Non-pigmented ciliary epithelial cell (primary cell): ENCODE measurements around the gene HENMT1.
"Not testable (repeated sequence)": the region's sequence is repeated elsewhere in the genome, so short reads cannot be mapped to it uniquely, and the experiment has no call there.

Experiments
- DNase-seq: peaks from one replicate; pipeline ENCODE4 v3.0.0-alpha.2; 2010; ENCODE audit warnings: low read depth

Gene HENMT1

DNA sequence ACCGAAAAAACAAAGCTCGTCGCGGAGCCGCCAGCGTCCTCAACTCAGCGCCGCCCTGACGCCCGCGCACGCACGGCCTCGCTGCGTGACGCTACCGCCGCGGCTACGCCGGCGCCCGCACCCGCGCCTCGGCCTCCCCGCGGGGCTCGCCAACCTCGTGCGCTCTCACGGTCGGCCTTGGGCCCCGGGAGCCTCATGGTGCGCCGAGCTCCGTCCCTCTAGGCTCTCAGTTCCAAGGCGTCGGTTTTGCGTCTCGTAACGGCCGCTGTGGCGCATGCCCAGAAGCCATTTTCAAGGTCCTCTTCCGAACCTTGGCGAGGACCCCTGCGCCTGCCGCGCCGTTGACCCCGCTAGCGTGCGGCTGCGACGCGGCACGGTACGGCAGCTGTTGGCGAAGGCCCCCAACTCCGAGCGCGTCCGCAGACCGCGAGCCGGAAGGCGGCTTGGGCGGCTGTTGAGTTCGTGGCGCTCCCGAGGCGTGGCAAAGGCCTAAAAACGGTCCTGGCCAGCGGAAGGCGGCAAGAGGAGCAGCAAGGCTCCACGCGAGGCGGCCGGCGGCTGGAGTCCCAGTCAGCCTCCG, at the start of gene HENMT1:
TSS of gene HENMT1 (minus strand) at position 64 of the 580 bp plus-strand sequence. CDS start 1,209 bp downstream, outside the sequence.
- no peak for DNase-seq

GRCh38 chr1:108708691-108709660, 48.1 kb upstream of the HENMT1 start:
- DNase-seq: no peak

DNA sequence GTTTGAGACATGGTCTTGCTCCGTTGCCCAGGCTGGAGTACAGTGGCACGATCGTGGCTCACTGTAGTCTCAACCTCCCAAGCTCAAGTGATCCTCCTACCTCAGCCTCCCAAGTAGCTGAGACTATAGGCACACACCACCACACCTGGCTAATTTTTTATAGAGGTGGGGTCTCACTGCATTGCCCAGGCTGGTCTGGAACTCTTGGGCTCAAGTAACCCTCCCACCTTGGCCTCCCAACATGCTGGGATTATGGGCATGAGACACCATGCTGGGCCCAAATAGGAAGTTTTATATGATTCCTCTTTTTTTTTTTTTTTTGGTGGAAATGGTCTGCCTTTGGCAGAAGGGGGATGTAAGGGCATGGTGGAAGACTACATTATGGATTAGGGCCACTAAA, 45.8 kb upstream of the HENMT1 start:
- DNase-seq: no peak

GRCh38 chr1:108704496-108704895, 43.6 kb upstream of the HENMT1 start:
- DNase-seq: no peak

- DNase-seq: no peak
These were observed 43.0 kb upstream of the HENMT1 start for GRCh38 chr1:108703939-108704338.

DNA sequence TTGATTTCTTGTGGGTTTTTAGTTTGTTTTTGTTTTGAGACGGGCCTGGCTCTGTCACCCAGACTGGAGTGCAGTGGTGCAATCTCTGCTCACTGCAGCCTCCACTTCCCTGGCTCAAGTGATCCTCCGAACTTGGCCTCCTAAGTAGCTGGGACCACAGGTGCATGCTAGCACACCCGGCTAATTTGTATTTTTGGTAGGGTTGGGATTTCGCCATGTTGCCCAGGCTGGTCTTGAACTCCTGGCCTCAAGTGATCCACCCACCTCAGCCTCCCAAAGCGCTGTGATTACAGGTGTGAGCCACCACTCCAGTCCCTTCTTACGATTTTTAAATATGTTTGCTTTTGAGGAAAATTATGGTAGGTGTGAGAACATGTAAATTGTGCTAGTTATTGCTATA, 41.2 kb upstream of the HENMT1 start:
- not testable (repeated sequence) for DNase-seq

DNA sequence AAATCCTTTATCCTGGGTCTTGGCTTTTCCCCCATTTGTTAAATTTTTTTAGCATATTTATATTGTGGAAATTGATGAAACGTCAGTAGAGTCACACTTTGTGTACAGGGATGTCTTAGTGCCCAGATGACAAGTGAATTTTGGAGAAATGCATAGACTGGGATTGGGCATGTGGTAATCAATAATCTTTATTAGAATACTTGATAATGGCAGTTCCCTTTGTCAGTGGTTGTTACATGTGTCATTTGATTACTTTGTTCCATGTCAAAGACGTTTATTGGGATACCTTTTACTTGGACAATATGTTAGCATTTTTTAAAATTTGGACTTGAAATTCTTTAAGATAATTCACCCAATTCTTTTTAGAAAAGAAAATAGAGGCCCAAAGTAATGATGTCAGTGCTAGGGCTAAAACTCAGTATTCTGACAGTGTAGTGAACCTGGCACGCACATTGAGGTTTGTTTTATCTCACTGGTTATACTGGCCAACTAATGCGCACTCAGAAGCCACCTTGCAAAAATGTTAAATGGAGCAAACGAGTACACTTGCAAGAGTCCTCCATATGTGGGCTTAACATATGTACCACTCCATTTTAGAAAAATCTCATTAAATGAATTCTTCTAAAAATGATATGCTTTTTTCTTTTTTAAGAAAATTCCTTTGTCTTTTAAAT, 40.4 kb upstream of the HENMT1 start:
- no peak for DNase-seq

DNA sequence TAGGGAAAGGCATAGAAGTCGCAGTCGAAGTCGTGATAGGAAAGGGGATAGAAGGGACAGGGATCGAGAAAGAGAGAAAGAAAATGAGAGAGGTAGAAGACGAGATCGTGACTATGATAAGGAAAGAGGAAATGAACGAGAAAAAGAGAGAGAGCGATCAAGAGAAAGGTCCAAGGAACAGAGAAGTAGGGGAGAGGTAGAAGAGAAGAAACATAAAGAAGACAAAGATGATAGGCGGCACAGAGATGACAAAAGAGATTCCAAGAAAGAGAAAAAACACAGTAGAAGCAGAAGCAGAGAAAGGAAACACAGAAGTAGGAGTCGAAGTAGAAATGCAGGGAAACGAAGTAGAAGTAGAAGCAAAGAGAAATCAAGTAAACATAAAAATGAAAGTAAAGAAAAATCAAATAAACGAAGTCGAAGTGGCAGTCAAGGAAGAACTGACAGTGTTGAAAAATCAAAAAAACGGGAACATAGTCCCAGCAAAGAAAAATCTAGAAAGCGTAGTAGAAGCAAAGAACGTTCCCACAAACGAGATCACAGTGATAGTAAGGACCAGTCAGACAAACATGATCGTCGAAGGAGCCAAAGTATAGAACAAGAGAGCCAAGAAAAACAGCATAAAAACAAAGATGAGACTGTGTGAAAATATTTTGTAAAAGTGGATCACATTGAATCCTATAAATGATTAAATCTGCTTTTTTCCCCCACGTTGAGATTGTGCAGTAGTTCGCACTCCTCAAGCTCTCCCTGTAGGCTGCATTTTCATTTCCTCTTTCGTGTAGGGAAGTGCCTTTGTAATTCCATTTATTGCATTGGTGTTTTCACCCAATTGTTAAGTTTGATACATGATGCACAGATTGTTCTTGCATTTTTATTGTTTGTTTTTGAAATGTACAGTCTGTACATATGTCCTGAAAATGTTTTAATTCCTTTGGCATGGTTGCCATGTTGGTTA, 38.8 kb upstream of the HENMT1 start:
- no peak for DNase-seq

DNA sequence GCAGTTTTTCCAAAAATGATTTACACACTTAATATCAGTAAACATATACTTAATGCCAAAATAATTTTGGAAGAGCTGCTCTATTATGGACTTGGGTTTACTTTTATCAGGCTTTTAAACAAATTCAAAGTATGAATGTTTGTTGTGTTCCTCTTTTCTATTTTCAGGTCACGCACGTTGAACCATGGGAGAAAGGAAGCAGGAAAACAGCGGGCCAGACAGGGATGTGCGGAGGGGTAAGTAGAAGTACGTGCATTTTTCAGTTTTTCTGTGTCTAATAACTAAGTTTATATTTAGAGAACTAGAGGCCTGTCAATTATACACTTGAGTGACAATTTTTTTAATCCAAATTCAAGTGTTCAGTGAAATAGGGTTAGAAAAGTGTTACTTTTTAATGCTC, 34.6 kb upstream of the HENMT1 start:
- DNase-seq: no peak

DNA sequence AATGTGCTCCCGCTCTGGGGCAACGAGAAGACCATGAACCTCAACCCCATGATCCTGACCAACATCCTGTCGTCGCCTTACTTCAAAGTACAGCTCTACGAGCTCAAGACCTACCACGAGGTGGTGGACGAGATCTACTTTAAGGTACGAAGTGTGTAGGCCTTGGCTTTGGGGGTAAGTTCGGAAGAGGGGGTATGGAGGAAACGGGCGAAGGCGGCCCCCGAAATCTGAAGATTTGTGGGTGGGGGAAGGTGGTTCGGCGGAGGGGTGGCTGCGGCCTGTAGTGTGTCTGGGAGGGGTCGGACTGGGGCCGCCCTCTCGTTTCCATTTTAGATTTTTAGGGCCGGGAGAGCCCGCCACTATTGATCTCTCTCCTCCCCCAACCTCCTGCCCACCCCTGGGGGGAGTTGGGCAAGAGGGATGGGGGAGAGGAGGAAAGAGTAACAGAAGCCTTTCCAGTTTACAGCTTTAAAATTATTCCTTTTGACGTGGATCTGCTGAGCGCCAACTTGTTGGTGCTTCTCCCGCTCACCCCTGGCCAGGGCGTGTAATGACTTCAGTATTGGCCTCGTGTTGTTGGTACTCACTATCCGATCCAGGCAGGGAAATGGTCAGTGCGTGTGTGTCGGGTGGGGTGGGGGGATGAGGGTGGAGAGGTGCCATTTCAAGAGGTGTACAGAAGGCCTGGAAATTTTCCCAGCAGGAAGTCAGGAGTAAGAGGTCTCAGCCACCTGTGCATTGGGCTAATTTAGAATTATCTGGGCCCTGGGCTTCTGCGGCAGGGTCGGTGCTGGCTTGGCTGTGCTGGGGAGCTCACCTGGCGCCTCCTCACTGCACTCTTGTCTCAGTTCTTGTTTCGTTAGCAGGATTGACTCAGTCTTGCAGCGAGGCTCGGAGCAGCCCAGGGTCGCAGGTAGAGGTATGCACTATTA, 32.1 kb upstream of the HENMT1 start:
- no peak for DNase-seq

- DNase-seq: peak; percentile 48
These were observed 31.2 kb upstream of the HENMT1 start, which contains the start of gene PRPF38B for GRCh38 chr1:108691942-108692723. TSS of gene PRPF38B (plus strand) at chr1:108692310. CDS start at chr1:108692592, 282 bp downstream.

- no peak for DNase-seq
These were observed 30.4 kb upstream of the HENMT1 start for GRCh38 chr1:108691128-108691941.

GRCh38 chr1:108686614-108687313, 25.9 kb upstream of the HENMT1 start:
- no peak for DNase-seq

DNA sequence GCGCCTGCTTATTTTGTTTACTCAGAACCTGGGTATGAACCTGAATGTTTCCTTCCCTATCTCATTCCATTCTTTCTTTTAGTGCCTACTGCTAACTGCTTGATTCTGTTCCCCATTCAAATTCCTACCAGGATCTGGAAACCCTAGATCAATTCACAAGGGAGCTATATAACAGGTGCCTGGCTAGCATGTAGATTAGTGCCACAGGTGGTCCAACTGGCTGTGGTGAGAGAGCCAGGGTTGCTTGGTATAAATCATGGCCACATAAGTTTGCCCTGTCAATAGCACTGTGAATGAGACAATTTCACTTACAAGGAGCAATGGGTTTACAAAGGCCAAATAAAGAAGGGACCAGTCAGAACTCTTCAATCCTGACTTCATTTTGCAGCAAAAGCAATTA, 24.6 kb upstream of the HENMT1 start:
- no peak for DNase-seq

- DNase-seq: not testable (repeated sequence)
These were observed 20.8 kb upstream of the HENMT1 start for GRCh38 chr1:108681701-108682100.

DNA sequence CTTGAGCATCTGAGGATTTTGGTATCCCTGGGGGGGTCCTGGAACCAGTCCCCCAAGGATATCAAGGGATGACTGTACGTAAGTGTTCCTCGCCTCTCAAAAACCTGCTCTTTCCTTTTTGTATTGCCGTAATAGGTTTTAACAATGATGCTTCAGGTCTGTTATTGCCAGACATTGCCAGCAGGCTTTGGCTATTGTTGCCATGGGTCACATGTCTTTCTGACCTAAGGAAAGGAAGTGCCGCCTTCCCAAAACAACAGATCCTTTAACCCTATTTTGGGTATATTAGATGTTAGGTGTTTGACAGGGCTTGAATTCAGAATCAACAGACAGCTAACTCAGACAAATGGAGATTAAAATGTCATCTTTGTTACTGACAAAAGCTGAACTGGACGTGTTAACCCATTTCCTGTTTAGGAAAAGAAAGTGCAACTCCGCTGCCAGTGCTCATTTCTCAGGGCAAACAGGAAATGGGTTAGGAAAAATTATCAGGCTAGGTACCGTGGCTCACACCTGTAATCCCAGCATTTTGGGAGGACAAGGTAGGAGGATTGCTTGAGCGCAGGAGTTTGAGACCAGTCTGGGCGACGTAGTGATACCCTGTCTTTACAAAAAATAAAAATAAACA, 18.8 kb upstream of the HENMT1 start:
- DNase-seq: no peak

- DNase-seq: no peak
These were observed 17.8 kb upstream of the HENMT1 start for GRCh38 chr1:108678706-108679105.

DNA sequence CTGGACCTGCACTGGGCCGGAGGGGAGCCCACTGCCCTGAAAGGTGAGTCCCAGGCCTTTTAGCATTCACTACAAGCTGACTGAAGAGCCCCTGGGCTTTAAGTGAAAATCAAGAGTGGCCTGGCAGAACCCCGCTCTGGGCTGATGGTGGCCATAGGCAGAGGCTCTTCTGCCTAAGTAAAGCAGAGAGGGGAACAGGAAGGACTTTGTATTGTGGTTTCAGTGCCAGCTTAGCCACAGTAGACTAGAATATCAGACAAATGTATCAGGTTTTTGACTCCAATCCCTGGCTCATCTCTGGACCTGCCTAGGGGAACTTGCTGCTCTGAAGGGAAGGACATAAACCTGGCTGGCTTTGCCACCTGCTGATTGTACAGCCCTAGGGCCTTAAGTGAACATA, 10.2 kb upstream of the HENMT1 start:
- no peak for DNase-seq
